Measurements from ENCODE around the gene ANKRD33.

Gene ANKRD33

DNA sequence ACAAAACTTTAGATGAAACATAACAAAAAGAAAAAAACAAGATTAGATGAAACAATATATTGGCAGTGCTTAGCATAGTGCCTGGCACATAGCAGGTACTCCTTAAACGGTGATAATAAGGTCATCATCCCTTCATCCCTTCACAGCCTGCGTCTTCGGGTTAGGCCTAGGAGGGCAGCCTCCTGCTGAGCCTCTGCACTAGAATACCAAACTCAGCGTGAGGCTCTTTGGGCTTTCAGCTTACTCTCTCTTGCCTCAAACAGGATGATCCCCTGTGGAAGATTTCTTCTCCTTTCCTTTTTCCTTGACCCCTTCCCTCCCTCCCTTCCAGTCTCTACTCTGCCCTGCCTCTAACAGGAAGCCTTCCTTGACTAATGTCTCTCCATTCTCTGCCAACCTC lies 25.0 kb upstream of the ANKRD33 start:
- H3K4me3 ChIP-seq (replicated peaks; ENCODE audit: low read depth, low read length), result no peak overlapping the region
- TF ChIP-seq, protein P1, sequence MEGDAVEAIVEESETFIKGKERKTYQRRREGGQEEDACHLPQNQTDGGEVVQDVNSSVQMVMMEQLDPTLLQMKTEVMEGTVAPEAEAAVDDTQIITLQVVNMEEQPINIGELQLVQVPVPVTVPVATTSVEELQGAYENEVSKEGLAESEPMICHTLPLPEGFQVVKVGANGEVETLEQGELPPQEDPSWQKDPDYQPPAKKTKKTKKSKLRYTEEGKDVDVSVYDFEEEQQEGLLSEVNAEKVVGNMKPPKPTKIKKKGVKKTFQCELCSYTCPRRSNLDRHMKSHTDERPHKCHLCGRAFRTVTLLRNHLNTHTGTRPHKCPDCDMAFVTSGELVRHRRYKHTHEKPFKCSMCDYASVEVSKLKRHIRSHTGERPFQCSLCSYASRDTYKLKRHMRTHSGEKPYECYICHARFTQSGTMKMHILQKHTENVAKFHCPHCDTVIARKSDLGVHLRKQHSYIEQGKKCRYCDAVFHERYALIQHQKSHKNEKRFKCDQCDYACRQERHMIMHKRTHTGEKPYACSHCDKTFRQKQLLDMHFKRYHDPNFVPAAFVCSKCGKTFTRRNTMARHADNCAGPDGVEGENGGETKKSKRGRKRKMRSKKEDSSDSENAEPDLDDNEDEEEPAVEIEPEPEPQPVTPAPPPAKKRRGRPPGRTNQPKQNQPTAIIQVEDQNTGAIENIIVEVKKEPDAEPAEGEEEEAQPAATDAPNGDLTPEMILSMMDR (IDR thresholded peaks at IDR 0.05; ENCODE audit: low read depth, low read length, missing control alignments), result no peak
- no peak for DNase-seq (ENCODE audit: extremely low read depth, low read depth)

DNA sequence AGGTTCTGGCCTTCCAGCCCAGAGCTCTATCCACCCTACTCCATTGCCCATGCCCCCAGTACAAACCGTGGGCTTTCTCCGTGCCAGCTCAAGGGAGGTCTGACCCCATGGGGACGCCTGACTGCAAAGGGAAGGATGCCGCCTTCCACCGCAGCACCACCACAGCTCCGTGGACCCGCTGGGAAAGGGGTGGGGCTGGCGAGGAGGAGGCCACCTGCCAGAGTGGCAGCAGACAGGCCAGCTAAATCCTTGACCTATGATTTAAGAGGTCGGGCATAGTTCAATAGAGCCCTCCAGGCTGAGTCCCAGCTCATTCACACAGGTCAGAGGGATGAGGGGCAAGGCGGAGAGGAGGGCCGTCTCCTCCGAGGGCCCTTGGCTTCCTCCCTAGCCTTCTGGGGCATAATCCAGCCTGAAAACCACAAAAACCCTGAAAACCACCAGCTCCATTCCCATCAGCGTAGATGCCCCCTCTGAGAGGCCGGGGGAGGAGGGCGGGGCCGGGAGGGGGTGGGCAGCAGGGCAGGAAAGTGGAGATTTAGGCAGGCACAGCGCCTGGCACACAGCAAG lies 24.5 kb upstream of the ANKRD33 start:
- DNase-seq (ENCODE audit: extremely low read depth, low read depth), result no peak
- TF ChIP-seq, protein P1 (IDR thresholded peaks at IDR 0.05; ENCODE audit: low read depth, low read length, missing control alignments), result no peak
- H3K4me3 ChIP-seq (replicated peaks; ENCODE audit: low read depth, low read length), result no peak overlapping the region

DNA sequence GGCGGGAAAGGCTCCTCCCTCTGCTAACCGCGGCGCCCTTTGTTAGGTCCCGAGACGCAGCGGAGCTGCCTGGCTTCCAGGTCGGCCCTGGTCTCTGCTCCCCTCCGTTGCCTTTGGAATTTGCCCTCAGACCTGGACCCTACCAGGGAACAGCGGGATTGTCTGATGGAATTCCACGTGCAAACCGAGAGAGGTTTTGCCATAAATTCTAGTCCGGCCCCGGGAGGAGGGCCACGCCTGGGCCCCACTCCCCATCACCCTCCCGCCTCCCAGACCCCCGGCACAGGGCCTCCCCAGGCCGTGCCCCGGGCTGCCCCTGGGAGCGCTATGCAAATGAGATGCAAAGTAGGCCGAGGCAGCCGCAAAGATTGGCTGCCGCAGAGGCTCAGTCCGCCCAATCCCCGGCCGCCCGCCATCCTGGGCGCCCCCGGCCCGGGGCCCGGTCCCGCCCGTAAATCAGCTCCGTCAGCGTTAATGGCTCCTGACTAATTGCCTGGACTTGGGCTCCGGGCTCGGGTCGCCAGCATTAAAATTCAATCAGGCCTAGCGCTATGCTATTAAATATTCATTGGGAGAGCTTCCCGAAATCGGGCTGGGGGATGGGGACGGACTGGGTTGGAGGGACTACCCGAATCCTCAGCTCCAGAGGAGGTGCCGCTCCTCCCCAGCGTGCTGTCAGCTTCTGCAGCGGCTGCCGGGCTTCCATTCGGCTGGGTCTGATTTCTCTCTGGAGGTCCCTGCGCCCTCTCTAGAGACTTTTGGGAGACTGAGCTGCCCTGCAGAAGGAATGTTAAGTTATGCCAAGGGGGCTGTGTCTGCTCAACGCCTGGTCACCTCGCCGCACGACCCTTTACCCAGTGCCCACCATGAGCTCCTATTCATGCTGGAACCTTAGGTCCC lies 23.7 kb upstream of the ANKRD33 start:
- TF ChIP-seq, protein P1 (IDR thresholded peaks at IDR 0.05; ENCODE audit: low read depth, low read length, missing control alignments), result no peak
- no peak overlapping the region; the same call in 1 of the 2 replicates for H3K4me3 ChIP-seq (replicated peaks; ENCODE audit: low read depth, low read length)
- DNase-seq (ENCODE audit: extremely low read depth, low read depth), result no peak

GRCh38 chr12:51864833-51865670 lies 22.9 kb upstream of the ANKRD33 start:
- DNase-seq (ENCODE audit: extremely low read depth, low read depth), result no peak
- TF ChIP-seq, protein P1 (IDR thresholded peaks at IDR 0.05; ENCODE audit: low read depth, low read length, missing control alignments), result no peak
- H3K4me3 ChIP-seq (replicated peaks; ENCODE audit: low read depth, low read length), result no peak overlapping the region; the same call in 1 of the 2 replicates

DNA sequence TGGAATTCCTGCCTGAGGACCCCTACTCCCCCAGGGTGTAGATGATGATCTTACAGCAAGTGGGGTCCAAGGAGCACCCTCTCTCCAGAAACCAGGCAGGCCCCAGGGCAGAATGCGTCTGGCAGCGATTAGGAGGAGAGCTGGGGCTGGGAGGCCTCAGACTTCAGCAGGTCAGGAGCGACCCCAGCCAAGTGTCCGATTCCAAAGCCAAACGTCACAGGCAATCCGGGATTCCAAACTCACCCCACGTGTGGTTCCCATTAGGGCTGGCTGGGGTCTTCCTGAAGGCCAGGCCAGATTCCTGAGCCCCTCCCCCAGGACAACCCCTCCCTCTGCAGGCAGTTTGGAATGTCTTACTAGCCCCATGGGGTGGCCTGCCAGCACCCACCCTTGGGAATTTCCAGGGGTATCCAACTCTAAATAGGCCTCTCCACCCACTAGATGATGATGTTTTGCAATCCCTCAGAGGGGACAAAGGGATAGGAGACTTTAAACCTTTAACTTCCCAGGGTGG lies 22.1 kb upstream of the ANKRD33 start:
- H3K4me3 ChIP-seq (replicated peaks; ENCODE audit: low read depth, low read length), result no peak overlapping the region
- TF ChIP-seq, protein P1 (IDR thresholded peaks at IDR 0.05; ENCODE audit: low read depth, low read length, missing control alignments), result no peak
- no peak for DNase-seq (ENCODE audit: extremely low read depth, low read depth)

DNA sequence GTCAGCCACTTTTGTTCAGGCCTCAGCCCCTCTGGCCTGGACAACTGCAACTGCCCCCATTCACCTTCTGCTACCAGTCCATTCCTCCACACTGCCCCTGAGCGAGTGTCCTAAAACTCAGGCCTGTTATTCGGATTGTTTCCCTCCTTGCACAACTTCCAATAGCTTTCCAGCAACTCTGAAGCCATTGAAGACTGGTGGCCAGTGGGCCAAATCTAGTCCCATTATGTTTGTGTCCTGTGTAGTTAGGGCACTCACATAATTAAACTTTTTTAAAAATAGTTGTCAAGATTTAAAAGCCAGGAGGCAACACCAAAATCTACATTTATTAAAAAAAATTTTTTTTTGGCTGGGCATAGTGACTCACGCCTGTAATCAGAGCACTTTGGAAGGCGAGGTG lies 21.6 kb upstream of the ANKRD33 start:
- TF ChIP-seq, protein P1 (IDR thresholded peaks at IDR 0.05; ENCODE audit: low read depth, low read length, missing control alignments), result no peak
- no peak overlapping the region for H3K4me3 ChIP-seq (replicated peaks; ENCODE audit: low read depth, low read length)
- no peak for DNase-seq (ENCODE audit: extremely low read depth, low read depth)

Measured in HFF-Myc (cell line).